SU-DHL-6 (cell line): Measurements from ENCODE around the gene PI4K2B.
"Not testable (repeated sequence)": the region's sequence is repeated elsewhere in the genome, so short reads cannot be mapped to it uniquely, and the experiment has no call there.

Experiments
- EZH2phosphoT487 ChIP-seq: fragments of 200-600 bp; sonication (generic), shearing (Covaris generic); conservative IDR thresholded peaks from 2 replicates; pipeline ENCODE4 v1.6.1; 2018; ENCODE audit warnings: mild to moderate bottlenecking, antibody characterized with exemption, low read length, moderate library complexity, mixed read lengths
- TF ChIP-seq, protein P1 (sequence below): fragments of 200-600 bp; sonication (generic); IDR thresholded peaks from one replicate; pipeline ENCODE4 v1.5.1; 2017; ENCODE audit warnings: antibody characterized with exemption, mild to moderate bottlenecking, low read length, moderate library complexity; ENCODE audit not compliant: insufficient read depth, poor library complexity, severe bottlenecking

DNA sequence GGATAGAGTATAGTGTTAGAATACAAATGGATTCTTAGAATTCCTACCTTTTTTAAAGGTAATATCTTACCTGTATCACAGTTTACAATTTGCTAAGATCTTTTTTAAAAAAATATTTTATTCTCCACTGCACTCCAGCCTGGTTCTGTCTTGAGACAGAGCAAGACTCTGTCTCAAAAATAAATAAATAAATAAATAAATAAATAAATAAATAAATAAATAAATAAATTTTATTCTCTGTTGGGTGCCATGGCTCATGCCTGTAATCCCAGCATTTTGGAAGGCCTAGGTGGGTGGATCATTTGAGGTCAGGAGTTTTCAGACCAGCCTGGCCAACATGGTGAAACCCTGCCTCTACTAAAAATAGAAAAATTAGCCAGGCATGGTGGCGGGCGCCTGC is 2.2 kb downstream of the PI4K2B start:
- TF ChIP-seq, protein P1, sequence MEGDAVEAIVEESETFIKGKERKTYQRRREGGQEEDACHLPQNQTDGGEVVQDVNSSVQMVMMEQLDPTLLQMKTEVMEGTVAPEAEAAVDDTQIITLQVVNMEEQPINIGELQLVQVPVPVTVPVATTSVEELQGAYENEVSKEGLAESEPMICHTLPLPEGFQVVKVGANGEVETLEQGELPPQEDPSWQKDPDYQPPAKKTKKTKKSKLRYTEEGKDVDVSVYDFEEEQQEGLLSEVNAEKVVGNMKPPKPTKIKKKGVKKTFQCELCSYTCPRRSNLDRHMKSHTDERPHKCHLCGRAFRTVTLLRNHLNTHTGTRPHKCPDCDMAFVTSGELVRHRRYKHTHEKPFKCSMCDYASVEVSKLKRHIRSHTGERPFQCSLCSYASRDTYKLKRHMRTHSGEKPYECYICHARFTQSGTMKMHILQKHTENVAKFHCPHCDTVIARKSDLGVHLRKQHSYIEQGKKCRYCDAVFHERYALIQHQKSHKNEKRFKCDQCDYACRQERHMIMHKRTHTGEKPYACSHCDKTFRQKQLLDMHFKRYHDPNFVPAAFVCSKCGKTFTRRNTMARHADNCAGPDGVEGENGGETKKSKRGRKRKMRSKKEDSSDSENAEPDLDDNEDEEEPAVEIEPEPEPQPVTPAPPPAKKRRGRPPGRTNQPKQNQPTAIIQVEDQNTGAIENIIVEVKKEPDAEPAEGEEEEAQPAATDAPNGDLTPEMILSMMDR, result not testable (repeated sequence)
- TF ChIP-seq EZH2phosphoT487, result not testable (repeated sequence)
